NCI-H187 (cell line): ENCODE measurements around the gene BAHCC1.
"Not testable (repeated sequence)": the region's sequence is repeated elsewhere in the genome, so short reads cannot be mapped to it uniquely, and the experiment has no call there.

Experiments used
- DNase-seq, 2 experiments: peaks; one replicate each; lab custom pipeline; 2025; lab: John Stamatoyannopoulos, UW

BAHCC1 gene

GRCh38 chr17:81413497-81414135 is 18.4 kb downstream of the BAHCC1 start:
- DNase-seq = no peak

GRCh38 chr17:81414756-81415516 is 19.7 kb downstream of the BAHCC1 start:
- no peak for DNase-seq

GRCh38 chr17:81415681-81416080 is 20.4 kb downstream of the BAHCC1 start:
- no peak for DNase-seq

GRCh38 chr17:81416612-81417011 is 21.4 kb downstream of the BAHCC1 start:
- DNase-seq = no peak

GRCh38 chr17:81417049-81417878 is 22.0 kb downstream of the BAHCC1 start:
- no peak for DNase-seq

GRCh38 chr17:81417879-81418709 is 22.8 kb downstream of the BAHCC1 start:
- DNase-seq = no peak

GRCh38 chr17:81418710-81419318 is 23.6 kb downstream of the BAHCC1 start:
- no peak for DNase-seq

GRCh38 chr17:81419319-81419885 is 24.1 kb downstream of the BAHCC1 start:
- peak; percentile 39 to 86 for DNase-seq

GRCh38 chr17:81419886-81420768 is 24.9 kb downstream of the BAHCC1 start:
- DNase-seq = no peak

DNA sequence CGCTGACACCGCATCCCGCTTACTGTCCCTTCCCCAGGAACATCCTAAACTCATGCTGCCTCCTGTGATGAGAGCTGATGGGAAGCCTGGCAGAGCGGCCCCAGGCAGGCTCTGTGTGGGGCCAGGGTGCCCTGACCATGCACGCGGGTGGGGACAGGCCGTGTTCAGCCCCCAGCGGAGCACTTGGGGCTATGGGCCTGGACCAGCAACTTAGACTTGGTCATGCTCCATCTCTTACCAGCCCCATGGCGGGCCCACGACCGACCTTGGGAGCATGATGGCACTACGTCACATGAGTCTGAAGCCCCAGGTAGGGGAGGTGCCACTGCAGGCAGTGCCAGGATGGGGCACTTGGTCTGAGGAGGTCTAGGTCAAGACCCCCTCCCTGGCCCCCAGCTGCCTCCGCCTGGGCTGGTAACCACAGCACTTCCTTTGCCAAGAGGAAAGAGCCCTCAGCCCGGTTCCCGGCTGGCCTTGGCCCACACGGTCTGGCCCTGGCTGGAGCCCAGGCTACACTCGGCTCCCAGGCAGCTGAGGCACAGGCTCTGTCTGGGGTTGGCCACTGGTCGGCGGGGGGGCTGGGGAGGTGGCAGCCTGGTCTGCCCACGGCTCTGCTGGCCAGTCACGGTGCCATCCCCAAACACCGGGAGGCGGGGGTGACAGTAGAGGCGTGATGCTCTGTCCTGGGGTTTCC is 25.7 kb downstream of the BAHCC1 start:
- DNase-seq = no peak

DNA sequence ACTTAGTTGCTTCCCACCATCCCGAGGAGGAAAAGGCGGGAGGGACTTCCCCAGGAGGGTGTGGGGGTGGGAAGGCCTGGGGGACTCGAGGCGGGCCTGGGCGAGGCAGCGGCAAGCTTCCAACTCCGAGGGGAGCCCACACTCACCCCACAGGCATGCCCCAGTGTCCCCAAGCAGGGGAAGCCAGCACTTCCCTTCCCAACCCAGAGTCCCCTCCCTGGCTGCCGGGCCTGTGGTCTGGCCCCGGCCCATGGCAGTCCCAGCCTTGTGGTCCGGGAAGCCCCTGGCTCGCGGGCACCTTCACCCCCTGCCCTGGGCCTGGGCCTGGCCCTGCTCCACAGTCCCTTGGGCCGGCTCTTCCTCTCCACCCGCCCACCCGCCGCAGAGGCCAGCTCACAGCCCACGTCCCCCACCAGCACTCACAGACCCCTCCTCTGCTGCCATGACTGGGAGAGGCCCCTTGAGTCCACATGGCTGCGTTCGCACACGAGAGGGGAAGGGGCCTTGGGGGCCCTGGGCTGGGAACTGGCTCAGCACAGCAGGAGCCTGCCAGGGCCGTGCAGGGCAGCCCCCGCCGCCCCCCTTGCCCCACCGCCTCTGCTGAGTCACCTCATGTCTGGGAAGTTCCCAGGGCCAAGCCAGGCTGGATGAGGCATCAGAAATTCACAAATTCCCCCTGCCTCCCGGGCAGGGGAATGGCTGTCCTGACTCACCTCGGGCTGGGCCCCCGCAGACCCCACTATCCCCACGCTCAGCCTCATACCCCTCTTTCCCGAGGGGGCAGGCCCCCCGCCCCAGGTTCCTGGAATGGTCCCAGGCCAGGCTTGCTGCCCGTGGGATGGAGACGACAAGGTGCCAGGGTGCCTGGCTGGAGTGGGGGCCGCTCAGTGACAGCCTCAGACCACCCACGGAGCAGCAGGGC is 27.8 kb downstream of the BAHCC1 start:
- DNase-seq = no peak

DNA sequence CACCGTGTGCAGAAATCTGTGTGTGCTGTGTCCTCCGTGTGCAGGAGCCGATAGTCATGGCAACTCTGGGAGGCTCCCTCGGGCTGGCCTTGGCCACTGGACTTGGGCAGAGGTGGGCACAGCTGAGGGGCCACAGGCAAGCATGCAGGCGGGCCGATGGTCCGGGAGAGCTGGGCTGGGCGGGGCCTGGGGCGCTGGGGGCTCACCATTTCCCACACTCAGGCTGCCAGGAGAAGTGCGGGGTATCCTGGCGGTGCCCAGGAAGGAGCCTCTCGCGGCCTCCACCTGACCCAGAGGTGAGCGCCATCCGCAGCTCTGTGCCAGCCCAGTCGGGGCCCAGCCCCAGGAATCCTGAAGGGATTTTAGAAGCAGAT is 28.4 kb downstream of the BAHCC1 start:
- no peak for DNase-seq

GRCh38 chr17:81424151-81425017 is 29.1 kb downstream of the BAHCC1 start:
- no peak for DNase-seq

GRCh38 chr17:81425041-81425440 is 29.8 kb downstream of the BAHCC1 start:
- not testable (repeated sequence) for DNase-seq

- DNase-seq = not testable (repeated sequence)
Observed at GRCh38 chr17:81425716-81426392, 30.6 kb downstream of the BAHCC1 start.

GRCh38 chr17:81426393-81427172 is 31.3 kb downstream of the BAHCC1 start:
- DNase-seq = no peak
